22Rv1 (cell line): Measurements from ENCODE around the gene HNRNPL.

Source experiments
- ZFX ChIP-seq: fragments of 450-650 bp; IDR thresholded peaks from 2 replicates; pipeline ENCODE4 v1.6.1; 2017; ENCODE audit warnings: antibody characterized with exemption, borderline replicate concordance
- TF ChIP-seq, protein P1 (sequence below): fragments of 450-650 bp; IDR thresholded peaks from 2 replicates; pipeline ENCODE4 v1.5.1; 2017; ENCODE audit warnings: mild to moderate bottlenecking

DNA sequence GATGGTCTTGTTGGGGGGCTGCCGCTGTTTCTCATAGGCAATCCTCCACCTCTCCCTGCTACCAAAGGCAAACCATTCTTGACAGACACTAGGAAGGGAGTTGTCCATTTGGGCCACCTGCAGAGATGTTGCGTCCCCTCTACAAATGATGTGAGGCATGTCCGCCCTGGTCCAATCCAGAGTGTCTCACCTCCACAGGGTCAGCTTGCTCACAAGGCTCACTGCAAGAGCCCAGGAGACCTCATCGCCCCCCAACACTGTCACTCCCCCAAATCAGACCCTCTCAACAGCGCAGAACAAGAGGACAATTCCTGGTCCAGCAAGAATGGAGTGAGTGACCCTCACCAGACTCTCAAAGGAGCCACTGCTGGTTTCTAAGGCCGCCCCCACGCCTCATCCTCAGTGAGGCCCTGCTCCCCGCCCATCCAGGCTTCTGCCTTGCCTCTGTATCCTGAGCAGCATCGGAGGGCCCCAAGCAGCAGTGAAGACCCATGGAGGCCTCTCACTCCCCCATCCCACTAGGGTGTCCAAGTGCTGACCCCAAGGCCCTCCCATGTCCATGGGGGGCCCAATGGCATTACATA is 6.5 kb downstream of the HNRNPL start:
- TF ChIP-seq, protein P1, sequence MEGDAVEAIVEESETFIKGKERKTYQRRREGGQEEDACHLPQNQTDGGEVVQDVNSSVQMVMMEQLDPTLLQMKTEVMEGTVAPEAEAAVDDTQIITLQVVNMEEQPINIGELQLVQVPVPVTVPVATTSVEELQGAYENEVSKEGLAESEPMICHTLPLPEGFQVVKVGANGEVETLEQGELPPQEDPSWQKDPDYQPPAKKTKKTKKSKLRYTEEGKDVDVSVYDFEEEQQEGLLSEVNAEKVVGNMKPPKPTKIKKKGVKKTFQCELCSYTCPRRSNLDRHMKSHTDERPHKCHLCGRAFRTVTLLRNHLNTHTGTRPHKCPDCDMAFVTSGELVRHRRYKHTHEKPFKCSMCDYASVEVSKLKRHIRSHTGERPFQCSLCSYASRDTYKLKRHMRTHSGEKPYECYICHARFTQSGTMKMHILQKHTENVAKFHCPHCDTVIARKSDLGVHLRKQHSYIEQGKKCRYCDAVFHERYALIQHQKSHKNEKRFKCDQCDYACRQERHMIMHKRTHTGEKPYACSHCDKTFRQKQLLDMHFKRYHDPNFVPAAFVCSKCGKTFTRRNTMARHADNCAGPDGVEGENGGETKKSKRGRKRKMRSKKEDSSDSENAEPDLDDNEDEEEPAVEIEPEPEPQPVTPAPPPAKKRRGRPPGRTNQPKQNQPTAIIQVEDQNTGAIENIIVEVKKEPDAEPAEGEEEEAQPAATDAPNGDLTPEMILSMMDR = no peak
- TF ChIP-seq ZFX = no peak
